Measurements from ENCODE around the gene LY9.

DNA sequence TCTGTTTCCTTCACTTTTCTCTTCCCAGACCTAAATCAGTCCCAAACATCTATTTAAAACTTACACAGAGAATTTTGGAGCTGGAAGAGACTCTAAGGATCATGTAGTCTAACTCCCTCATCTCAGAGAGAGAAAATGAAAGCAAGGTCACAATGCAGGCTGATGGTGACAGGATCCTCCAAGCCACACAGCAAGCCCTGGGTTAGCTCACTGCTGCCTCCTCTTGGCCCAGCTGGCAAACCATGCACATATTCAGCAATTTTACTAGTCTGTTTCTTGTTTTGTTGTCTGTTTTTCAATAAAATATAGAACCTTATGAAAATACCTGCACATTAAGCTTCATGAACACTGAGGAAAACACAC is 27.7 kb upstream of the LY9 start:
- TF ChIP-seq EZH2phosphoT487 (IDR thresholded peaks at IDR 0.05; ENCODE audit: insufficient read depth, low read depth) (no peak), EZH2 (IDR thresholded peaks at IDR 0.05; ENCODE audit: insufficient read depth, poor library complexity, severe bottlenecking) (no peak)
